ENCODE results near the gene CCR7.

CCR7 gene, protein sequence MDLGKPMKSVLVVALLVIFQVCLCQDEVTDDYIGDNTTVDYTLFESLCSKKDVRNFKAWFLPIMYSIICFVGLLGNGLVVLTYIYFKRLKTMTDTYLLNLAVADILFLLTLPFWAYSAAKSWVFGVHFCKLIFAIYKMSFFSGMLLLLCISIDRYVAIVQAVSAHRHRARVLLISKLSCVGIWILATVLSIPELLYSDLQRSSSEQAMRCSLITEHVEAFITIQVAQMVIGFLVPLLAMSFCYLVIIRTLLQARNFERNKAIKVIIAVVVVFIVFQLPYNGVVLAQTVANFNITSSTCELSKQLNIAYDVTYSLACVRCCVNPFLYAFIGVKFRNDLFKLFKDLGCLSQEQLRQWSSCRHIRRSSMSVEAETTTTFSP

GRCh38 chr17:40564883-40565768 is at the start of gene CCR7:
Gene CCR7, minus strand, starts transcription at chr17:40565472. Its CDS starts 63 bp downstream, at chr17:40565409.
- DNase-seq, result no peak

- DNase-seq, result no peak
Measured at GRCh38 chr17:40614431-40615067, 49.3 kb upstream of the CCR7 start.

GRCh38 chr17:40613467-40614154 is 48.3 kb upstream of the CCR7 start:
- no peak for DNase-seq

DNA sequence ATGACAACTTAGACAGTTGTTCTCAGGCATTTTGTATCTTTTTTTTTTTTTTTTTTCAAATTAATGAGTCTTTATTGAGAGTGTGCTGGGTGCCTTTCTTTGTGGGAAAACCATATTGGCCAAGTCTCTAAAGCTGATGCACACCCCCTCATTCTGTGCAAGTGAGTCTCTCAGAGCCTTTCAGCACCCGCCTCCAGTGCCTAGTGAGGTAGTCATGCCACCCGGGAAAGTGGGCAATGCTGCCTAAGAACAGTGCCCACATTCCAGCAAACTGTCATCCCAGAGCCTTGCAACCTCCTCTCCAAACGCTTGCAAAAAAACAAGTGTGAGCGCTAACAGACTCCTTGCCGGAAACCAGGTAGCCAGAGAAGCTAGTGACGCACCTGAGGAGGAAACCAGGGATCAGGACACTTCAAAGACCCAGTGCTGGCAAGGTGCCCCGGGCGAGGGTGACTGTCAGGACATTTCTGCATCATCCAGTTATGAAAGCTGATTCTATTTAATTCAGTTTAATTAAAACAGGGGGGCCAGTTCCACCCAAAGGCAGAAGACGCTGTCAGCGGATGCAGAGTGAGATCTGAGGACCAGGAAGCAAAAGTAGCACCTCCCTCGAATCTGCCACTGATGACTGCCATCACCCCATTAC is 47.5 kb upstream of the CCR7 start:
- DNase-seq, result no peak

DNA sequence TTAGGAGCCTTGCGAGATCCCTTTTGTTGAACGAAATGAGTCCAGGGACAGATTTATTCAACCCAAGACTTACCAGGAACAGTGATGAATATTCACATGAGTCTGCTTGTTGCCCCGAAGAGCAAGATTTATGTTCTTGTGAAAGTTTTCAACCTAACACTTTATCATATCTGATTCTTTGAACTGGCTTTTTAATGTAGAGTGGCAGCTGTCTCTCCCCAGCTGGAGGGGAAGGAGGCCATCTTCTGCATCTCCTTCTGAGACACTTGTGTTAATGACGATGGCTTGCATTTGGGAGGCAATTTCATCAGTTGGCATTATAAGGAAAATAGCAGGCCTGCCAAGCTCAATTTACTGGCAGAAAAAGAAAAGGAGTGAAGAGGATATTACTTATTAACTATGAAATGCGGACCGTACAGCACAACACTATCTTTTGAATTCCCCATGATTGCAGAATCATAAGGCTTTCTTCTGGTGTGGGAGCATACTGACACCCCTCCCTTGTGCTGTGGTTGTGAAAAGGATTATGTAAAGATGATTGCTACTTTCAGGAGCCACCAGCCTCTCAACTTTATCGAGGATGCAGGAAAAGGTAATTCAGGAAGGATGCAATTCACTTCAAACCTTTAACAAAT is 46.7 kb upstream of the CCR7 start:
- no peak for DNase-seq

GRCh38 chr17:40610359-40610758 is 45.1 kb upstream of the CCR7 start:
- DNase-seq, result no peak

GRCh38 chr17:40608061-40608581 is 42.8 kb upstream of the CCR7 start:
- no peak for DNase-seq

DNA sequence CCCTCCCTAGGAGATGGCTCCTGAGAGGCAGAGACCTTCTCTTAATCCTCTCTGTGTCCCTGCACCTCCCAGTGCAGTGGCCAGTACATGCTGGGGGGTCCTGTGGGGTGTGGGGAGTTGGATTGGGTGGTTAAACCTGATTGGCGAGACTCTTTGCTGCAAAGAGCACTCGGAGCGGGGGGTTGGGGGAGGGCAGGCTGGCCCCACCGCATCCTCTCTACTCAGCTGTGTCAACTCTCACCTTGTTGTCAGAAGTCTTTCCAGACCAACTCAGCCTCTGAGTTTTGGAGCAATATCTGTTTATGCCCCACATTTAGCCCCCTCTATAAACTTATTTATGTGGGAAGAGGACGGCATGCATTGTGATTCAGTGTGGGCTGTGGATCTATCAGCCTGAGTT is 42.4 kb upstream of the CCR7 start:
- DNase-seq, result no peak

DNA sequence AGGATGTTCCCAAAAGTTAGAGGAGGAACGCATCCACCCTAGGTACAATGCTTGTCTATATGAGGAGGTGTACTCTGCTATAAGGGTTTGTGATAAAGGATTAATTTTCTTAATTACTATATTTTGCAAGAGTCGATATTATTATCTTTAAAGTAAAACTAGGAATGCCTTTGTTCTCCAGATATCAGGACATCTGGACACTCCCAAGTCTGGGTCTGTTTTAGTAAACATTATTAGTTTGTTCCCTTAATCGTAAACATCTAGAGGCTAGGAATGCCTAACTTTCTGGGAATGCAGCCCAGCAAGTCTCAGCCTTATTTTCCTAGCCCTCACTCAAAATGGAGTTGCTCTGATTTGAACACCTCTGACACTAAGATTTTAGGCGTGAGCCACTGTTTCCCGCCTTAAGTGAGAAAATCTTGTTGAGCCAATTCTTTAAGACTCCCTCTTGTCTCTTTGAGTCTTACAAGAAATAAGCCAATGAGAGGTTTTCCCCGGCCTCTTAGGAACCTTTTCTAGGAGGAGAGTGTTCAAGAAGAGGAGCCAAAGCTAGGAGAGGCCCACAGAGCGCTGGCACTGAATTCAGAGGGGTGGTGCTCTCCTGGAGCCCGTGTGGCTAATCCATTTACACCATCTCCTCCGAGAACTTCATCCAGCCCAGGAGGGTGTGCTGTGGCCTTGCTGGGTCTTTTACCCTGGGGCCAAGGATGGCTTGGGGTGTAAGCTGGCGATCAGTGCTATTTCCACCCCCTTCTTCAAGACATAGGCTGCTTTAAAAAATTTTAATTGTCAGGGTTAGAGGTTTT is 41.5 kb upstream of the CCR7 start:
- DNase-seq, result no peak

DNA sequence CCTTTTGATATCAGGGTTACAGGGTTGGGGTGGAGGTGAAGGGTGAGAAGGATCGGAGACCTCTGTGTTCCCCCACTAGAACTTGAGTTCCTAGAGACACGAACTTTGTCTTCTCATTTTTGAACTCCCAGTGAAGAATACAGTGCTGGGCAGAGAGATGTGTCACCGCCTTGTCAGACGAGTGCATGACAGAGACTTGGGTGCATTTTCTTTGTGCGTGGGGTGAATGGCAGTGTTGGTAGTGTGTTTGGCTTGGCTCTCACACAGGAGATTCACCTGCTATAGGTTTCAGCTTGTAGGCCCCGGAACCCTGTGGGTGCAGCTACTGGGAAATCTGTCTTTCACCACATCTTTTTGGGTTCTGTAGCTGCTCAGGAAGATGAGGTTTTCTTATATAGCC is 40.0 kb upstream of the CCR7 start:
- DNase-seq, result no peak

DNA sequence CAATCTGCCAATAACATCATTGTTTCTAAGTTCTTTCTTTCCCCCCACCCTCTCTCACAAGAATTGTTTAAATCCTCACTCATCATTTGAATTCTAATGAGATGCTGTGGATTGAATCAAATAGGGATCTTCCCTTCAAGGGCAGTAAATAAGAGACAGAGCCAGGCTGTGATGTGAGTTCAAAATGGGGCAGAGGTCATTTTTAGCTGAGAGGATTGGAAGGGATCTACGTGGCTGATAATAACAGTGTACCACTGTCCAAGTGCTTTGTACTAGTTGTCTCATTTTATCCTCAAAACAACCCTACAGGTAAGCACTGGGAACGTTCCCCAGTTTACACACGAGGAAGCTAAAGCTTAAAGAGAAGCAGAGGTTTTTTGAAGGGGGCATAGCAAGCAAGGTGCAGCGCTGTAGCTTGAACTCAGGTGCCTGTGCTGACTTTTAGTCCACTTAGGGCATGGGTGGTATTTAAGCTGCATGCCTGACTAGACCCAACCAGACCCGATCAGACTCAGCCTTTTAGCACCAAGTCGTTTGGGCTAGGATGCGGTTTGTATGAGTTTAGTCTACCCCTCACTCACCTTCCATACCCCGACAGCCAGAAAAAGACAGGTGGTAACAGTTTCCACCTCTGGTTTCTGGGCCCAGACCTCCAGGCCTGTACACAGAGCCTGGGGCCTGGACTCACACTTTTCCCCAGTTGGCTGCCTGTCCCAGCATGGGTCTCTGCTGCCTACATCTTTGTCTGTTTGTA is 39.2 kb upstream of the CCR7 start:
- no peak for DNase-seq

DNA sequence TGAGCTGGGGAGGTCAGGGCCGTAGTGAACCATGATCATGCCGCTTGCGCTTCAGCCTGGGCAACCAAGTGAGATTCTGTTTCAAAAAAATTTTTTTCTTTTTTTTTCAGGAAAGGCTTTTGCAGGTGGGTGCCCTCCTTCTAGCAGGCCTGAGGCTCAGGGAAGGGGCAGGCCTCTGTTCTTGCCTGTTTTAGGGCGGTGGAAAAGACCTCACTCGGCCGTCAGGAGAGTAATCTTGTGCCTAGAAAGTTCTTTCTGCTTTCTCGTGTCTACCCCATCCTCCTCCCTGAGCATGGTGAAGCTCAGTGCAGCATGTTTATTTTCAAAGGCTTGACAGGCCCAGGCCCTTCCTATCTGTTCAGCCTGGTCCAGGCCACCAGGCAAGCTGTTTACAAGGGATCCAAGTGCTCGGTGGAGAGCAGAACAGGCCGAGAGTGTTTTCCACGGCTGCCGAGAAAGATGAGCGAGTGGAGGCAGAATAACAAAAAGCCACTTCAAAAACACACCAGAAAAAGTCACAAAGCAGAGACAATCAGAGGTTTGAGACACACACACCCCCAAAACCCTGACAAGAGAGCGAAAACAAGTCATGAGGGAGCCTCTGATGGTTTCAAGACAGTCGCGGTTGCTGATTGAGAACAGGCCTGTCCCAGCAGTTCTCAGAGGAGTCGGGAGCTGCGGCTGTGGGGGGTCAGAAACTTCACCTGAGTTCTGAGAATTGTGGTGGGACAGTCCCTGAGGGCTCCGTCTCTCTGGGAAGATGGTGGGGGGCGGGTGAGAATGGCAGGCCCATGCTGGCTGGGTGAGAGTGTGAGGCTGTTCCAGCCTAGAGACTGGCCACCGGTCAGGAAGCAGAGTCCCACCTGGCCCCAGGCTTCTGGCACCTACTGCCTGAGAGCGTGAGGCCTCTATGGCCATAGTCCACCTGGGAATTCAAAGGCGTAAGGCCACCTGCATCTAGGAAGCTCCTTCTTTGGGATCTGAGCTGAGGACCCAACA is 37.5 kb upstream of the CCR7 start:
- no peak for DNase-seq

DNA sequence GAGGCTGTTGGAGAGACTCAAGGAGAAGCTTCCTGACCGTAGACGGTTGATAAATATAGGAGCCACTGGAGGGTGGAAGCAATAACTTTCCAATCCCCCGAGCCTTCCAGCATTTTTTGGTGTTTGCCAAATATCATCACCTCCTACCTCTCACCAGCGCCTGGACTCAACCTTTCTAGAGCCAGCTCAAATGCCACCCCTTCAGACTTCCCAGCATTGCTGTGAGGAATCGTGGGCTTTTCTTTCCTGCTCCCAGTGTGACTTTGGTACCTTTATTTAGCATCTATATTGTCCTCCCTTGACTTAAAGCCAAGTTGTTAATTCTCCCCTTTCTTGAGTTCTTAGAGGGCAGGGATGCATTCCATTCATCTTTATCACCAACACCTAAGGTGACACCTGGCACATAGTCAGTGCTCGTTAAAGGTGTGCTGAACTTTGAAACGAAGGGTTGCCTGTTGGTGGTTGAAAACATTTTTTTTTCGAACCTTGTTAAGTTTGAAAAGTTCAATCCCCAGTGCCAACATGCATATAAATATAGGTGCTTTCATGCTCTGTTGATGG is 35.3 kb upstream of the CCR7 start:
- DNase-seq, result no peak

GRCh38 chr17:40599468-40599763 is 34.1 kb upstream of the CCR7 start:
- DNase-seq, result no peak

- no peak for DNase-seq
Measured at GRCh38 chr17:40598619-40599467, 33.6 kb upstream of the CCR7 start.

- DNase-seq, result no peak
Measured at GRCh38 chr17:40598301-40598618, 33.0 kb upstream of the CCR7 start.

DNA sequence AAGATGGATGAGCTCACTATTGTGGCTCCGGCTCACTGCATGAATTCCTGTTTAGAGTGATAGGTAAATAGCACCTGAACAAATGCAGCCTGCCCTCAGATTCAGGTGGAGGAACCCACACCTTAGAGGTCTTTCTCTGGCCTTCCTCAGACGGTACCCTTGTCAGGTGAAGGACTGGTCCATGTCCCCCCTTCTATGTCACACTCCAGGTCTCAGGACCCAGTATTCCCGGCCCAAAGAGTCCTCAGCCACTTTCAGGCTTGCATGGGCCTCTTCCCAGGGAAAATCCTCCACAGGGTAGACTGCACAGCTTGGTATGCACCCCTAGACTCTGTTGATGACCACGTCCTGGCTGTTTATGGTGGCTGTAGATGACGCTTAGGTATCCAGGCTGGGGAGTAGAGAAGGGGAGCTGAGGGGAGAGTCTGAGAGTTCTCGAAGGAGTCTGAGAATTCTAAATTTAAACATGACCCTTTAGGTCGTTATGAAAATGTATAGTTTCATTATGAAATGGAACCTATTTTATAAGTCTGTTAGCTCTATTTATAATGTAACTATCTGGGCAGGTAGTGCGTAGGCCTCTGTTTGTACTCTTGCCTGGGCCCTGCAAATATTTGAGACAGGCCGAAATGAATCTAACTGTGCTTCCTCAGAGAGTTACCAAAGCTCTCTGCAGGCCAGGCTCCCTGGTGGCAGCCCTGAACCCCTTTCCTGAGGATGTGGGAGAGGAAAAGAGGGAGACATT is 32.5 kb upstream of the CCR7 start:
- DNase-seq, result no peak

Data from NCI-H82 (cell line).